Right lobe of liver (tissue), 6 donors: ENCODE measurements around the gene LMTK2. TPM values are rescaled to one million over a fixed set of nuclear protein-coding genes. Genes with fewer than 3 reads are reported as not detected.

Experiments
- ATAC-seq, 4 donors: fragments of 200-7000 bp; cut with Tn5 transposase; one replicate each; pipeline ENCODE4 v1.9.1; 2020; ENCODE audit warnings: mild to moderate bottlenecking in 4 of 4, moderate library complexity in 4 of 4
- DNase-seq, 3 donors: peaks; one replicate each; pipeline ENCODE4 v3.0.0-alpha.2; 2020
- H3K27ac ChIP-seq, 3 donors: fragments of 200-600 bp; one replicate each; pipeline ENCODE4 v1.8.0; 2022
- H3K27me3 ChIP-seq, 2 donors: fragments of 200-600 bp; one replicate each; pipeline ENCODE4 v1.8.0; 2022
- H3K36me3 ChIP-seq, 4 donors: fragments of 200-600 bp; sonication (generic) in 1 of 4; one replicate each; pipeline versions ENCODE4 v1.5.1 to v1.8.0; 2017 to 2022; ENCODE audit warnings: control low read depth in 1 of 4
- H3K4me1 ChIP-seq, 4 donors: fragments of 200-600 bp; sonication (generic) in 1 of 4; one replicate each; pipeline versions ENCODE4 v1.5.1 to v1.8.0; 2017 to 2022; ENCODE audit warnings: control low read depth in 1 of 4
- H3K4me3 ChIP-seq, 3 donors: fragments of 200-600 bp; one replicate each; pipeline ENCODE4 v1.8.0; 2022
- H3K9me3 ChIP-seq, 4 donors: fragments of 200-600 bp; sonication (generic) in 1 of 4; one replicate each; pipeline versions ENCODE4 v1.5.1 to v1.8.0; 2017 to 2022; ENCODE audit warnings: control low read depth in 1 of 4
- CTCF ChIP-seq, 4 donors: fragments of 200-600 bp in 3 of 4; fragments of 450-650 bp in 1 of 4; IDR thresholded peaks; one replicate each; pipeline versions ENCODE4 v1.5.1 to v1.8.0; 2016 to 2022; ENCODE audit warnings: antibody characterized with exemption in 4 of 4, mild to moderate bottlenecking in 2 of 4
- POLR2A ChIP-seq: fragments of 450-650 bp; IDR thresholded peaks from one replicate; pipeline ENCODE4 v1.6.1; 2017; ENCODE audit warnings: antibody characterized with exemption, mild to moderate bottlenecking
- WGBS: methylation state at CpG from one replicate; pipeline ENCODE4 v1.1.6; 2018; ENCODE audit warnings: low coverage, low lambda C conversion rate; ENCODE audit not compliant: insufficient coverage; ENCODE audit errors: missing lambda C conversion rate; 5-methylcytosine and 5-hydroxymethylcytosine counted together
- intact Hi-C, 2 donors: fragments of 100-400 bp; cut with DNase I; formaldehyde crosslinking; loops; one replicate each; pipeline versions ENCODE4 v1.11.2 to v1.14.1; 2022
- total RNA-seq, 6 experiments: library from RNA; depleted of rRNA in 2 of 6; stranded (reverse); fragments of >200 nt in 2 of 6; fragmentation: NEBNext Ultra II Directional in 3 of 6; extraction: Animal tissue kit (Norgen Biotek cat#: 25700) in 3 of 6; gene quantifications; one replicate each; pipeline versions ENCODE4 v1.1.0 to v1.2.4, GENCODE V29; 2016 to 2023
- donor health status: DM: no; HTN: yes; CAD: no.
- donor health status: DM: no; HTN: no; CAD: no.
- donor health status: DM: no; HTN: no; CAD: no.
- donor health status: DM: no; HTN: yes; CAD: no.
- donor health status: DM: no; HTN: yes; CAD: no.

Gene LMTK2
- total RNA-seq, 6 experiments from 2014 or later, result 9.4 to 16.7 (median 13.9) TPM

- peak; percentile 98 to 99 (median 98) for ATAC-seq
- 3% methylated on average over 4 of the region's 69 CpGs for WGBS
- Histone ChIP-seq H3K4me3 (peak within 1 kb of the TSS; percentile 84 to 96 (median 88)), H3K27me3 (no peaks in the 10 kb centered on the region), H3K36me3 (peaks cover 0 to 3% (median 0%) of the 10 kb centered on the region in 4 donors), H3K27ac (peak within 1 kb of the TSS; percentile 53 to 74 (median 71)), H3K4me1 (peaks cover 0 to 17% (median 4%) of the 10 kb centered on the region in 4 donors), H3K9me3 (no peaks in the 10 kb centered on the region)
- TF ChIP-seq POLR2A (peak; percentile 69), CTCF (IDR thresholded peaks at IDR 0.05) (no peak)
- intact Hi-C loops, result no loop called here
- peak; percentile 97 to 98 (median 98) for DNase-seq
These were observed 145.2 kb downstream of the LMTK2 start, which contains the start of gene TECPR1 for GRCh38 chr7:98251601-98252424. TSS of gene TECPR1 (minus strand) at chr7:98252232. CDS start at chr7:98246146, 6,086 bp downstream.

- peaks cover 0 to 10% (median 0%) of the 10 kb centered on the region in 4 donors for H3K36me3 ChIP-seq
- intact Hi-C loops, result no loop called here
- H3K27me3 ChIP-seq, result no peaks in the 10 kb centered on the region
- H3K4me1 ChIP-seq, result peaks cover 0 to 17% (median 4%) of the 10 kb centered on the region in 4 donors
- H3K4me3 ChIP-seq, result peak overlapping the region; percentile 84 to 96 (median 88)
- ATAC-seq (no peak), DNase-seq (no peak)
- WGBS, result 31% methylated on average over 17 of the region's 32 CpGs
- no peaks in the 10 kb centered on the region for H3K9me3 ChIP-seq
- peak overlapping the region in 2 of 3 donors; percentile 43 to 71 for H3K27ac ChIP-seq
- TF ChIP-seq POLR2A (no peak), CTCF (IDR thresholded peaks at IDR 0.05) (no peak)
These were observed 145.9 kb downstream of the LMTK2 start for GRCh38 chr7:98252425-98253054.

- ATAC-seq (no peak), DNase-seq (no peak)
- Histone ChIP-seq H3K36me3 (peaks cover 0 to 12% (median 0%) of the 10 kb centered on the region in 4 donors), H3K9me3 (no peaks in the 10 kb centered on the region), H3K4me3 (no peak overlapping the region), H3K4me1 (peaks cover 0 to 17% (median 4%) of the 10 kb centered on the region in 4 donors), H3K27ac (no peak overlapping the region), H3K27me3 (no peaks in the 10 kb centered on the region)
- TF ChIP-seq CTCF (IDR thresholded peaks at IDR 0.05), result no peak
- TF ChIP-seq POLR2A, result no peak
- 100% methylated on average over 4 of the region's 4 CpGs for WGBS
- intact Hi-C loops, result no loop called here
These were observed 147.9 kb downstream of the LMTK2 start for GRCh38 chr7:98254516-98254915.

- Histone ChIP-seq H3K4me3 (no peak overlapping the region), H3K9me3 (no peaks in the 10 kb centered on the region), H3K27ac (no peak overlapping the region), H3K4me1 (peaks cover 0 to 17% (median 4%) of the 10 kb centered on the region in 4 donors), H3K36me3 (peaks cover 0 to 12% (median 0%) of the 10 kb centered on the region in 4 donors), H3K27me3 (no peaks in the 10 kb centered on the region)
- intact Hi-C loops, result no loop called here
- no peak for TF ChIP-seq POLR2A
- TF ChIP-seq CTCF (IDR thresholded peaks at IDR 0.05), result no peak
- DNase-seq (no peak), ATAC-seq (no peak)
- WGBS, result 78% methylated on average over 11 of the region's 11 CpGs
These were observed 148.4 kb downstream of the LMTK2 start for GRCh38 chr7:98254951-98255610.
